H1 (cell line): ENCODE results near the gene GALR2. TPM values are rescaled to one million over a fixed set of nuclear protein-coding genes. Genes with fewer than 3 reads are reported as not detected.
A peak's percentile ranks its signal among the peaks of the same experiment; 100 is the strongest.

Experiments
- CHD7 ChIP-seq: fragments of 300-600 bp; sonication (generic); IDR thresholded peaks from 2 replicates; pipeline ENCODE4 v1.7.1; 2012; ENCODE audit warnings: low read length, moderate library complexity, mild to moderate bottlenecking, inconsistent platforms; ENCODE audit not compliant: insufficient replicate concordance
- CREB1 ChIP-seq: IDR thresholded peaks from 2 replicates; pipeline ENCODE4 v1.6.1; 2012; ENCODE audit warnings: inconsistent platforms
- E2F6 ChIP-seq: IDR thresholded peaks from 2 replicates; pipeline ENCODE4 v1.6.1; 2012; ENCODE audit warnings: inconsistent platforms
- EP300 ChIP-seq, 2 experiments: IDR thresholded peaks; 1 replicate in 1 of 2; 2 replicates in 1 of 2; pipeline ENCODE4 v1.6.1; 2011 to 2012; ENCODE audit warnings: low read depth in 2 of 2, low read length in 2 of 2, mild to moderate bottlenecking in 2 of 2, borderline replicate concordance in 1 of 2, inconsistent platforms in 1 of 2, moderate library complexity in 1 of 2
- GABPA ChIP-seq: IDR thresholded peaks from 2 replicates; pipeline ENCODE4 v1.6.1; 2011; ENCODE audit warnings: mild to moderate bottlenecking, low read length, moderate library complexity, borderline replicate concordance; ENCODE audit not compliant: insufficient read depth
- SIN3A ChIP-seq, 2 experiments: IDR thresholded peaks in 1 of 2; conservative IDR thresholded peaks in 1 of 2; 2 replicates each; pipeline ENCODE4 v1.6.1; 2011 to 2012; ENCODE audit warnings: low read length in 2 of 2, improper control_type of control experiment in 1 of 2, low read depth in 1 of 2, mild to moderate bottlenecking in 1 of 2
- SIX5 ChIP-seq: IDR thresholded peaks from 2 replicates; pipeline ENCODE4 v1.6.1; 2011; ENCODE audit warnings: mild to moderate bottlenecking, low read depth, low read length
- SP1 ChIP-seq: IDR thresholded peaks from 2 replicates; pipeline ENCODE4 v1.6.1; 2011; ENCODE audit warnings: low read depth, low read length
- TAF1 ChIP-seq: IDR thresholded peaks from 2 replicates; pipeline ENCODE4 v1.6.1; 2011; ENCODE audit warnings: mild to moderate bottlenecking, low read depth, low read length
- polyA plus RNA-seq, 7 experiments: library from polyadenylated mRNA; depleted of rRNA in 3 of 7; stranded (reverse) in 5 of 7; unstranded in 2 of 7; fragments of >200 nt in 5 of 7; fragments of 200-250 nt in 2 of 7; gene quantifications; 1 replicate in 5 of 7; 2 replicates in 1 of 7; 4 replicates in 1 of 7; pipeline versions ENCODE4 v1.2.1 to v1.2.3, GENCODE V29; 2011 to 2013; ENCODE audit warnings: missing spikeins in 2 of 7, mixed read lengths in 2 of 7
- total RNA-seq: library from RNA; stranded (reverse); fragmentation: NEBNext Ultra II Directional; extraction: Animal tissue kit (Norgen Biotek cat#: 25700); gene quantifications from 2 replicates; pipeline ENCODE4 v1.2.1, GENCODE V29; 2021

GALR2 gene
- total and polyA plus RNA-seq, 2 of the 8 experiments (the other 6 are each of a cell fraction or from before 2014, with no cell fraction given): 0.86 to 2.2 TPM

GRCh38 chr17:76075364-76076145, 974 bp downstream of the GALR2 start (continued):
- TF ChIP-seq SP1 (no peak), EP300 (IDR thresholded peaks at IDR 0.05; ENCODE audit: borderline replicate concordance in 1 of 2, low read depth in 2 of 2, low read length in 2 of 2) (no peak), E2F6 (0 out of 2 replicates have a peak, but pooled peaks have one; percentile 7), CREB1 (peak; percentile 55), SIN3A (conservative IDR thresholded peaks at IDR 0.05 in 1 of 2, IDR thresholded peaks at IDR 0.05 in 1 of 2; ENCODE audit: low read depth in 1 of 2, low read length in 2 of 2) (0 out of 4 replicates have a peak, but pooled peaks of 1 of the 2 experiments have one; percentile 48), SIX5 (no peak), TAF1 (no peak), GABPA (0 out of 2 replicates have a peak, but pooled peaks have one; percentile 52), CHD7 (no peak)
